GM21737 (cell line): ENCODE results near the gene GAL3ST1.
"Not testable (repeated sequence)": the region's sequence is repeated elsewhere in the genome, so short reads cannot be mapped to it uniquely, and the experiment has no call there.

Experiments
- ATAC-seq: cut with Tn5 transposase; IDR thresholded peaks from one replicate; pipeline ENCODE4 v1.9.1; 2021; ENCODE audit warnings: mild to moderate bottlenecking, moderate library complexity; ENCODE audit not compliant: unreplicated experiment

The GAL3ST1 gene, protein sequence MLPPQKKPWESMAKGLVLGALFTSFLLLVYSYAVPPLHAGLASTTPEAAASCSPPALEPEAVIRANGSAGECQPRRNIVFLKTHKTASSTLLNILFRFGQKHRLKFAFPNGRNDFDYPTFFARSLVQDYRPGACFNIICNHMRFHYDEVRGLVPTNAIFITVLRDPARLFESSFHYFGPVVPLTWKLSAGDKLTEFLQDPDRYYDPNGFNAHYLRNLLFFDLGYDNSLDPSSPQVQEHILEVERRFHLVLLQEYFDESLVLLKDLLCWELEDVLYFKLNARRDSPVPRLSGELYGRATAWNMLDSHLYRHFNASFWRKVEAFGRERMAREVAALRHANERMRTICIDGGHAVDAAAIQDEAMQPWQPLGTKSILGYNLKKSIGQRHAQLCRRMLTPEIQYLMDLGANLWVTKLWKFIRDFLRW

GRCh38 chr22:30574095-30574981 is at the start of gene GAL3ST1:
GAL3ST1 (minus strand) TSS chr22:30574665; CDS start chr22:30557392, 17,273 bp downstream.
- ATAC-seq, result no peak

- ATAC-seq, result not testable (repeated sequence)
Measured at GRCh38 chr22:30619909-30620308, 45.4 kb upstream of the GAL3ST1 start.

- ATAC-seq, result no peak
Measured at GRCh38 chr22:30617819-30618218, 43.4 kb upstream of the GAL3ST1 start.

GRCh38 chr22:30615543-30615954 is 41.1 kb upstream of the GAL3ST1 start:
- ATAC-seq, result no peak

GRCh38 chr22:30614879-30615278 is 40.4 kb upstream of the GAL3ST1 start:
- ATAC-seq, result no peak

DNA sequence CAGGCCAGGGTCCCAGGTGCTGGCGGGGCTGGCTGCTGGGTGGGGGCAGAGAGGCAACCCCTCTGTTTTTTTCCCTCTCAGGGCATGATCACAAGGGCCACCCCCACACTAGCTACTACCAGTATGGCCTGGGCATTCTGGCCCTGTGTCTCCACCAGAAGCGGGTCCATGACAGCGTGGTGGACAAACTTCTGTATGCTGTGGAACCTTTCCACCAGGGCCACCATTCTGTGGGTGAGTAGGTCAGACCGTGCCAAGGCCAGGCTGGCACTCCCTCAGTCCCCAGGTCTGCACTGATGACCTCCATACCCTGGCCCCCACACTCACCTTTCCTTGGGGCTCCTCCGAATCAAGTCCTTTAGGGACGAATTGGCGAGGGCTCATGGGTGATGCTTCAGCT is 39.8 kb upstream of the GAL3ST1 start:
- ATAC-seq, result no peak

- no peak for ATAC-seq
Measured at GRCh38 chr22:30612789-30613188, 38.3 kb upstream of the GAL3ST1 start.

DNA sequence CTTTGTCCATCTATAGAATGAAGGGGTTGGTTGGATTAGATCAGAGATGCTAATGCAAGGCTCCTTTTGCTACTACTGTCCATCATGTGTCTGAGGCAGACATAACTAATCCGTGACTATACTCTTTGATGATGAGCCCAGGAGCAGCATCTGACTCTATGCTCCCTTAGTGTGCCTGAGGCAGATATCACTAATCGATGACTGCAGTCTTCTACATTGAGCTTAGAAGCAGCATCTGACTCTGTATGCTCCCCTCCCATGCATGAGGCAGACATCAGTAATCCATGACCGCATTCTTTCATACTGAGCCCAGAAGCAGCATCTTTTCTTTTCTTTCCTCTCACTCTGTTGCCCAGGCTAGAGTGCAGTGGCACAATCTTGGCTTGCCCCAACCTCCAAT is 36.7 kb upstream of the GAL3ST1 start:
- ATAC-seq, result no peak

DNA sequence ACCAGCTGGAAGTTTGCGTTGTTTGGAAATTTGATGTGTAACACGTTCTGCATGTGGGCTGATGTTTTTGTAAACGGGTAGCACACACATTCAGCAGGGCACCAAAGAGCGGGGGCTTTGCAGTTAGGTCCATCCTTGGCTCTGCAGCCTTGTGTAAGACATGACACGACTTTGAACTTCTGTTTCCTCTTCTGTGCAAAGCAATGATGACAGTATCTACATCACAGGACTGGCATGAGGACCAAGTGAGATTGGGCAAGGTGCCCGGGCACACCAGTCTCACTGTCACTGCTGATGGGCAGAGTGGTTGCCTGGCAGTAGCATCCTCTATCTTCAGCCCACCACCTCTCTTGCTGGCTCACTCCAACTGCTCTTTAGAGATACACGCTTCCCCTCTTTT is 35.8 kb upstream of the GAL3ST1 start:
- no peak for ATAC-seq

DNA sequence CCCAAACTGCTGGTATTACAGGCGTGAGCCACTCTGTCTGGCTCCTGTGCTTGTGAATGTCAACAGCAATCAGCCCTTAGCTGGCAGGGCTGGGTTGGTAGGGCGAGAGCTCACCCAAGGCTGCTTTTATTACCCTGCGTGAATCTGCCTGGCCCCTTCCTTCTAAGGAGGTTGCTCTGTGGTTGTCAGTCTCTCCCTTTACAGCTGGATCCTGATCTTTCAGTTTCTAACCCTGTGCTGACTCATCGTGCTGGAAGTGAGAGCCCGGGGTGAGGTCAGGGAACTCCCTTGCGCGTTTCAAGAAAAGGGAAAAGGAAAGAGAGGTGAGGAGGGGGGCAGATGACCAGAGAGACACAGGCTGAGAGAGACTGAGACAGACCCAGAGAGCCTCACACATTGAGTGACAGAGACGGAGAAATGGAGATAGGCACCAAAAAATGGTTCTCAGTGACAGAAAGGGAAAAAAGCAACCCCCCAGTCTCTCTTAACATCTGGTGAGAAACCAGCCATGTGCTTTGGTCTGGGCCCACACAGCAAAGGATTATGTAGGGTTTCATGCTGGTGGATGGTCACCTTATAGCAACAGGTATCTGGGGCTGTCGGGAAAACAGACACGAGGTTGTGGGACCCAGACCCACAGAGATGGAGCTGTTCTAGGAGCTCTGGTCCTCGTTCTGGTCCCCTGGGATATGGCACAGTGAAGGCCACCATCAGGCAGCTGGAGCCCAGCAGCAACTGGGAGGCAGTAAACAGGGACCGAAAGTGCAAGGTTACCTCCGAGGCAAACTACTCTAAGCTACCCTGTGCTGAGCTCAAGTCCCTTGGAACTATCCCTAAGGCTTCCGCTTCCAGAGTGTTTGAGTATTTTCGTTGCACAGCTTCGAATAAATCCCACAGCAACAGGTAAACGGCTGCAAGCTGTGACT is 35.1 kb upstream of the GAL3ST1 start:
- ATAC-seq, result peak; percentile 42

DNA sequence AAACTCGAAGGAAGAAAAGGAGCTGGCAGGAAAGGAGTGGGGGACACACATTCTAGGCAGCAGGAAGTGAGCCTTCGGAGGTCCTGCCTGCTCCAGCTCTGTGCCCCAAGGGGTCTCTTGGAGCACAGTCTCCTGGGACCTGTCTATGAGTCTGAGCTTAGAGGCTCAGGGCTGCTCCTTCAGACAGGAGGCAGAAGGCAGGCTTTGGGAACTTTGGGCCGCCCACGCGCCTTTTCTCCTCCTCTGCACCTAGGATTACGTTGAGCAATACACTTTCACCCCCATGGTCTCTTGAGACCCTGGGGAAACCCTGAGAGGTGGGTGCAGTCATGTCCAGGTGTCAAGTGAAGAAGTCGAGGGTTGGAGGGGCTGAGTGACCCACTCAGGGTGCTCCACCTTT is 33.5 kb upstream of the GAL3ST1 start:
- no peak for ATAC-seq

DNA sequence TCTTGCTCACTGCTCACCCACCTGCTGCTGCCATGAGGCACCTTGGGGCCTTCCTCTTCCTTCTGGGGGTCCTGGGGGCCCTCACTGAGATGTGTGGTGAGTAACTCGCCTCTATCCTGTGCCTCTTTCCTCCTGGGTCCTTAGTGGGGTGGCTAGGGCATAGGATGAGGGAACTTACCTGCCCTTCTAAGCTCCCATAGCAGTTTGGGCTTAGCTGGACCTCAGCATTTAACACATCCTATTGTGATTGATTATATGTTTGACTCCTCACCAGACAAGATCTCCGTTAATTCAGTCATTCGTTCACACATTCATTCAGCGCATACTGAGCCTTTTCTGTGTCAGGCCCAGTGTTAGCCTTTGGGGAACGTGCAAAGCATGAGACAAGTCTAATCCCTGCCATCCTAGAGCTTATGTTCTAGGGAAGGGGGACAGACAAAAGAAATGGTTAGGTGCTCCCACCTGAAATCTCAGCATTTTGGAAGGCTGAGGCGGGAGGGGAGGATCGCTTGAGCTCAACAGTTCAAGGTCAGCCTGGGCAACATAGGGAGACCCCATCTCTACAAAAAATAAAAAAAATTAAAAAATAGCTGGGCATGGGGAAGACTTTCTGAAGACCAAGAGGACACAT is 33.0 kb upstream of the GAL3ST1 start:
- peak; percentile 2 for ATAC-seq

DNA sequence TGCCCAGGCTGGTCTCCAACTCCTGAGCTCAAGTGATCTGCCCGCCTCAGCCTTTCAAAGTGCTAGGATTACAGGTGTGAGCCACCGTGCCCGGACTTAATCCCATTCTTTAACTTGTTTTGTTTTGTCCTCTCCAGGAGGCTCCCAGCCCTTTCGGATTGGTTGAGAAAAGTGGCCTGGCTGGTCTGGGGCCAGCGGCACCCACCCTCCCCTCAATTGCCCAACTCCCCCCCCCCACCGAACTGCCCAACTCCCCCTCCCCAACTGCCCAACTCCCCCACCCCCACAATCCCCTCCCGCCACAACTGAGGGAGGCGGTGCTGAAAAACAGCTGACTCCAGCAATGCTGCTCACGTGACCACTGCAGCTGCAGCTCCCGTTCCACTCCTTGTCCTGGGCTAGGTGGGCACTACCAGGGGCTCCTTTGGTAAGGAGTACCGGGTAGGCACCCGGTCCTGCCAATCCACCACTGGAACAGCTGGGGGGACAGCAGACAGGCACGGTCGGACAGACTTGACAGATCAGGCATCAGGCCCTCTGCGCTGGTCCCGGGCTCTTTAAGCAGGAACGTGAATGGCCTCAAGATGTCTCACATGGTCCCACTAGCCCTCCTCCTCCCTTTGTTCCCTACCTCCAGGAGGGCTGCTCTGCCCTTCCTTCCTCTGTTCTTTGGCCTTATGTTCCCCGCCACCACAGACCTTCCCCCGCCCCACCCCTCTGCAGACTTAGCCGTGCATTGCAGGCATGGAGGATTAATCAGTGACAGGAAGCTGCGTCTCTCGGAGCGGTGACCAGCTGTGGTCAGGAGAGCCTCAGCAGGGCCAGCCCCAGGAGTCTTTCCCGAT is 32.2 kb upstream of the GAL3ST1 start, which contains the start of gene TCN2:
Gene TCN2, plus strand, starts transcription at position 720 of the 845 bp plus-strand sequence. CDS start 158 bp downstream, outside the sequence.
- ATAC-seq, result peak; percentile 39

GRCh38 chr22:30605449-30606110 is 31.1 kb upstream of the GAL3ST1 start:
- no peak for ATAC-seq

DNA sequence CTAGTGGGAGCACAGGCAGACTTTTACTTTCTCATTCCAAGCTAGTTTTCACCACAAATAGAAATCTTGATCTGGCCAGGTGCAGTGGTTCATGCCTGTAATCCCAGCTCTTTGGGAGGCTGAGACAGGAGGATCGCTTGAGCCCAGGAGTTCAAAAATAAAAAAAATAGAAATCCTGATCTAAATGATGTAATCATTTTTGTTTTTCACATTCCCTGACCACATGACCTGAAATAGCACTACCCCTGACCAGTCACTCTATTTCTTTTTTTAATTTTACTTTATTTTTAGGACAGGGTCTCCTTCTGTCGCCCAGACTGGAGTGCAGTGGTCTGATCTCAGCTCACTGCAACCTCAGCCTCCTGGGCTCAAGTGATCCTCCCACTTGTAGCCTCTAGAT is 30.3 kb upstream of the GAL3ST1 start:
- ATAC-seq, result no peak

DNA sequence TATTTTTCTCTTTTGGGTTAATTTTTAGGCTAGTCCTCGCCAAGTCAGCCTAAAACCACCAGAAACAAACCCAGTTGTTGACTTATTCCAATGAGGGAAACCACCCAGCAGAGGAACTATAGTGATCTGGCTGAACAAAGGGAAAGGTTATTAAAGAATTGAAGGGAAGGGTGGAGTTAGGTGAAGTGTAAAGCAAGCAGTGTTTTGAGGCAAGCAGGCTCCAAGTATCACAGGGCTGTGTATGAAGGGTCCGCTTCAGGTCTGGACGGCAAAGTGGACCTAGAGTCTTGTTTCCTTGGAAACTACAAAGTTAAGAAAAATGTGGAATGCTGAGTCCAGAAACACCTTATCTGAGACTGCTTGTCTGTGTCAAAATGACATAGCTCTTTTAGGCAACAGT is 29.3 kb upstream of the GAL3ST1 start:
- no peak for ATAC-seq

DNA sequence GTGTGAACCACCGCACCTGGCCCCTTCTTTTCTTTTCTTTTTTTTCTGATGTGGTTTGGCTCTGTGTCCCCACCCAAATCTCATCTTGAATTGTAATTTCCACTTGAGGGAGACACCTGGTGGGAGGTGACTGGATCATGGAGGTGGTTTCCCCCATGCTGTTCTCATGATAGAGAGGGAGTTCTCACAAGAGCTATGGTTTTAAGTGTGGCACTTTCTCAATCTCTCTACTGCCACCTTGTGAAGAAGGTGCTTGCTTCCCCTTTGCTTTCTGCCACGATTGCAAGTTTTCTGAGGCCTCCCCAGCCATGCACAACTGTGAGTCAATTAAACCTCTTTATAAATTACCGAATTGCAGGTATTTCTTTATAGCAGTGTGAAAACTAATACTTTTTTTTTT is 27.6 kb upstream of the GAL3ST1 start:
- no peak for ATAC-seq

DNA sequence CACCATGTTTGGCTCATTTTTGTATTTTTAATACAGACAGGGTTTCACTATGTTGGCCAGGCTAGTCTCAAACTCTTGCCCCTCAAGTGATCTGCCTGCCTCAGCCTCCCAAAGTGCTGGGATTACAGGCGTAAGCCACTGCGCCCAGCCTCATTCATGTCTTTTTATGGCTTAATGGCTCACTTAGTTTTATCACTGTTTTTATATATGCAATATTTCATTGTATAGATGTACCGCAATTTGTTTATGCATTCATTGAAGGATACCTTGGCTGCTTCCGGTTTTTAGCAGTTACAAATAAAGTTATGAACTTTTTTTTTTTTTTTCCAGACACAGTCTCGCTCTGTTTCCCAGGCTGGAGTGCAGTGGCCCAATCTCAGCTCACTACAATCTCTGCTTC is 27.0 kb upstream of the GAL3ST1 start:
- ATAC-seq, result no peak

- ATAC-seq, result no peak
Measured at GRCh38 chr22:30600921-30601320, 26.5 kb upstream of the GAL3ST1 start.
